ENCODE results near the gene PPIB.
A peak's percentile ranks its signal among the peaks of the same experiment; 100 is the strongest.

The PPIB gene

DNA sequence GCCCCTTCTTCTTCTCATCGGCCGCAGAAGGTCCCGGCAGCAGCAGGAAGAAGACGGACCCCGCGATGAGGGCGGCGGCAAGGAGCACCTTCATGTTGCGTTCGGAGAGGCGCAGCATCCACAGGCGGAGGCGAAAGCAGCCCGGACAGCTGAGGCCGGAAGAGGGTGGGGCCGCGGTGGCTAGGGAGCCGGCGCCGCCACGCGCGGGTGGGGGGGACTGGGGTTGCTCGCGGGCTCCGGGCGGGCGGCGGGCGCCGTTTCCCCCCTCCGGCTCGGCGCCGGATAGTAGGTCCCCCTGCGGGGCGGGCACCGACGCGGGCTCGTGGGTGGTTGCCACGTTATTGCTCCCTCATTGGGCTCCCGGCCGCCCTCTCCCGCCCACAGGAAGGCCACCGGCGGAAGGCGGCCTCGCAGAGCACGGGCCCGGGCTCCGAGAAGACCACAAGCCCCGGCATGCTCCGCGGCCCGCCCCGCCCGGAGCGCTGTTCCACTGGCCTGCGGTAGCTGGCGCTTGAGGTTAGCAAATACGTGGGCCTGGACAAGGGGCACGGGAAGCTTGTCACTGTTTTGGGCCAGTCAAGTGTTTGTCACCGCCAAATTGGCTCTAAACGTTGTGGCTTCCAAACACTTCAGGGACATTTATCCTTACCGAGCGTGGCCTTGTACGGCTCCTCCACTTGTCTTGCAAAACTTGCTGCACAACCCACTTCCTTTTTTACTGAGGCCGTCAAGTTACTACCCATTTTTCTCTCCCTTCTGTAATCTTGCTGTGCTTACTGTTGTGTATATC, at the start of gene PPIB:
Gene PPIB, minus strand, starts transcription at position 154 of the 790 bp plus-strand sequence. Its CDS starts 36 bp downstream, at position 118.
- peak; percentile 96 for DNase-seq

DNA sequence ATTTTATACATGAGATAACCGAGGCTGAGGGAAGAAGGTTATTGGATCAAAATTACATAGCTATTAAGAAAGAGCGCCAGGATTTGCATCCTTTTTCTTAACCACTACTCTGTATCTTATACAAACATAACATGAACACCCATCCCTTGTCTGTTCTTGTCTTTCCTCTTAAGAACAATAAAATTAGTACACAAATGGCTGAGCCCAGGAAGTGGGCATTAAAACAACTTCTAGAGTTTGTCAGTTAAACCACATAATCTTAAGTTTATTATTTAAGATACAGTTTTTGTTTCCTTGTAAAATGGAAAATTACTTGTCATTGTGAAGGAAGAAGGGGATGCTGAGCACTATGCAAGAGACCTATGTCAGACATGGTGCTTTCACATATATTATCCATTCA, 48.9 kb upstream of the PPIB start:
- no peak for DNase-seq

DNA sequence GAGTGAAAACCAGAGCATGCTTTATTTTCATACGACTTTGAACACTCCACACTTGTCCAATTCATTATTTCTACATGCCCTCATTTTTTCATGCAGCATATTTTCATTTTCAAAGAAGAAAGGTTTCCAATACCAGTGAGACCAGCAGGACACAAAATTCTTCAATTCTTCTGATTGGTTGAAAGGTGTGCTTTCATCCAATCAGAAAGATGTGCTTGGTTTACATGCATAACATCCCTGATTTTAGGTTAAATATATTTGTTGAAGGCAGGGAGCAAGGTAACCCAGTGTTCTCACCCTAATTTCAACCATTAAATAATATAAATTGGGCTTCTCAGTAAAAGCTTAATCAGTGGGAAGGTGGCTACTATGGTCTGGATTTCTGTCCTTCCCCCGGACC, 47.5 kb upstream of the PPIB start:
- DNase-seq, result no peak

DNA sequence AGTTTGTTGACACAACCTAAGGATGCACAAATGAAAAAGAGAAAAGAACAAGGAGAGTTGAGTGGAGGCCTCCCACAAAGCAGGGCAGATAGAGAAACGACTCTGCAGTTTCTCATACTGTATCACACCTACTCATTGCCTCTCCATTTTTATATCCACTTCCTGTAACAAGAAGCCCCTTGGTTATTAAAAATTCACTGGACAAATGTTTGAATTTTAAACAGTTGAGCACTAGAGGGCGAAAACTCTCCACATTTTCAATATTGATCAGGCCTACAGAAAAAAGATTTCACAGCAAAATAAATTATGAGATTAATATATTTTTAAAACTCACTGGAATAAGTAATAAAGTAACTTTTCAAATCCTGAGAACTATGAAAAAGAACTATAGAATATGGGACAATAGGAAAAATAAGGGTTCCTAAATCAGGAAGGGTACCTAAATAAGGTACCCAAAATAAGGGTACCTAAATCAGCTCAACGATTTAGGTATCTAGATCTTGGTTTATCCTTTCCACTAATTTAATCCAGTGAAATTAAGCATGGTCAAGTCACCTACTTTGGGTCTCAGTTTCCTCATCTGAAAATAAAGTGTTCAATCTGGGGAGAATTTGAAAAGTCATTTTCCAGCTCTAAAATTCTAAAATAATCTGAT, 47.0 kb upstream of the PPIB start:
- DNase-seq, result peak; percentile 41

DNA sequence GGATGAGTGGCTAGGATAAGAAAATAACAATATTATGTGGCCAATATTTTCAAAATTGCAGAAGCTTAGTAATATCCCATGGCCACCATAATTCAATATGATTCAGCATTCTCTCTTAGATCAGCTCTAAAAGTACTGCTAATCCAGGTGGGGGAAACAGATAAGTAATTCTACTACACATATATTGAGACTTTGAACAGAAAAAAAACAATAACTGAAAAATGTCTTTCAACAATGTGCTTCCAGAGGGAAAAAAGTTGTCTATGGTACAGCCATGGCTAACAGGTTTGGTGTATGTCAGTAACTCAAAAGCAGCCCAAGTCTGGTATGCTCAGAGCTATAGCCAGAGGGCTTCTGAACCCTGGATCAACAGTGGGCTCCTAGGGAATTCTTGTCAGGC, 42.4 kb upstream of the PPIB start:
- DNase-seq, result no peak

DNA sequence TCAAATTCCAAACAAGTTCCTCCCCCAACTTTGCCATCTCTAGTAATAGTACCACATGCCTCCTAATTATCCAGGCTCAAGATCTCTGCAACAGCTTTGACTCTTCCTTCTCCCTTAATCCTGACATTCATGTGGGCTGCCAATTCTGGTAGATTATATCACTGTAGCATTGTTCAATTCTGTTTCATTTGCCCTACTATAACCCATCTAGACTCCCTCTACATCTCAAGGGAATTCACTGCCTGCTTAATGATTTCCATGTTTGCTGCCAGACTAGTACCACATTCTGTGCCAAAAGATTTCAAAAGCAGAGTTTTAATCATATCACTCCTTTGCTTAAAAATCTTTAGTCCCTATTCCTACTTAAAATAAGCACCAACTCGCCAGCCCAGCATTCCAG, 34.6 kb upstream of the PPIB start:
- no peak for DNase-seq

DNA sequence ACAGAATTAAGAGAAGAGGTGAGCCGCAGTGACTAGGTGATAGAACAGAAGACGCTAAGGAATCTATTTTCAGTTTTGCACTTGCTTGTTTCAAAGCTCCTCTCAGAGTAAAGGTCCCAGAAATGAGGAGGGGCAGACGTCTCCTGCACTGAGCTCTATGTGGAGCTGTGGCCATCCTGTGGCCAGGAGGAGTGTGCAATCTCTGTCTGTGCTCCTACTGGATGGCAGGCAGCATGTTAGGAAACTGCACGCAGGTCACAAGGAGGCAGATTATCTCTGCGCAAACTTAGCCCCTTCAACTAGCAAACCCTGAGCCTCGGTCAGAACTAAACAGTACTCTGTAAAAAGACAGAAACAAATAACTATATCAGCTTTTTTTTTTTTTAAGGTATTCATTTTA, 31.1 kb upstream of the PPIB start:
- DNase-seq, result no peak

DNA sequence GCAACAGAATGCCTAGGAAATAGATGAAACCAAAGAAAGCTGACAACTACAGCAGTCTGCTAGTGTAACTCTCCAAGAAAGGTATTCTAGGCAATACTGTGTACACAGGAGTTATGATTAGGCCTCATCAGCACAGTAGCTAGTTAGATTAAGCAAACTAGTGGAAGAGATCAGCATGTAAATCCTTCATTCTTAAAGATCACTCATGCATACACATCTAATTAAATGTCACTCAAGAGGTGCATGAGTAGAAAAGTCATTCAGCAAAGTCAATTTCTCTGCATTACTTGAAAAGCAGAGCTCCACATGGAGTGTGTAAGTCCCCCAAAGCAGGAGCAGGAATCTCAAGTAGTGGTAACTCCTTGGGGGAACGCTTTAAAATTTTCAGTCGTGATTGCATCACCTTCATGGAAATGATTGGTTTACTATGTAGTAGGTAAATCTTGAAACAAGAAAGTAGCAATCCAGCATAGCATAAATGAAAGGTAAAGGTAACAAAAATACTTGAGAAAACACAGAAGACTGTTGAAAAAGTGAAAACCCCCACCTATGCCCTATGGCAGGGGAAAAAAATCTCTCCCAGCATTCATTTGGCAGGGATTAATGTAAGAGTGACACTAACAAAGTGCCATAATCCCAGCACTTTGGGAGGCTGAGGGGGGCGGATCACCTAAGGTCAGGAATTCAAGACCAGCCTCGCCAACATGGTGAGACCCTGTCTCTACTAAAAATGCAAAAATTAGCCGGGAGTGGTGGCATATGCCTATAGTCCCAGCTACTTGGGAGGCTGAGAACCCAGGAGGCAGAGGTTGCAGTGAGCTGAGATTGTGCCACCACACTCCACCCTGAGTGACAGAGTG, 29.4 kb upstream of the PPIB start:
- no peak for DNase-seq

DNA sequence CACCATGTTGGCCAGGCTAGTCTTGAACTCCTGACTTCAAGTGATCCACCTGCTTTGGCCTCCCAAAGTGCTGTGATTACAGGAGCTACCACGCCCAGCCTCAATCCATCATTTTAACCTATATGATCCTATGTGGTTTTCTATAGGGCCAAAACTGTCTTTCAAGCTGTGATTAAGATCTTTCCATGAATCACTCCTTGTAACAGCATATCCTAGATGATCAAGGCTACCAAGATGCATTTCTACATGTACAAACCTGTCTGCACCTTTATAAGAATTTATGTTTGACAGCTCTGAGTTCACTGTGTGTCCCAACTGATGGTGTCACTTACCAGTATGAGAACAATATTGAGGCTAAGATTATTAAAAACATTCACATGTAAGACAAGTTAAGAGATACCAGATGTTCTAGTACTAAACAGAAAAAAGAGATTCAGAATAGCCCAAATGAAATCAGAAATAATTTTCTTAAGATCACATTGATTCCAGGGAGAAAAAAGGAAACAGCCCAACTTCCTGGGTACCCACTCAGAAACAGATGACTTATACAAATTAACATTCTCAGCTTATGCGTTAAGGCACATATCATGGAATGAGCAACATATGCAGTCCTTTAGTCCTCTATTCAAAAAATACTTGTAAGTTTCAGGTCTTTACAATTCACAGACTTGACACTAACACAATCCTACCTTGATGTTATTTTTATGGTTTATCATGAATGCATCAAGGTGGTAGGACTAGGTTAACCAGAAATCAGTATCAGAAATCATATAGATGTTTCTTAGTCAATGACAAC, 24.8 kb upstream of the PPIB start:
- no peak for DNase-seq

DNA sequence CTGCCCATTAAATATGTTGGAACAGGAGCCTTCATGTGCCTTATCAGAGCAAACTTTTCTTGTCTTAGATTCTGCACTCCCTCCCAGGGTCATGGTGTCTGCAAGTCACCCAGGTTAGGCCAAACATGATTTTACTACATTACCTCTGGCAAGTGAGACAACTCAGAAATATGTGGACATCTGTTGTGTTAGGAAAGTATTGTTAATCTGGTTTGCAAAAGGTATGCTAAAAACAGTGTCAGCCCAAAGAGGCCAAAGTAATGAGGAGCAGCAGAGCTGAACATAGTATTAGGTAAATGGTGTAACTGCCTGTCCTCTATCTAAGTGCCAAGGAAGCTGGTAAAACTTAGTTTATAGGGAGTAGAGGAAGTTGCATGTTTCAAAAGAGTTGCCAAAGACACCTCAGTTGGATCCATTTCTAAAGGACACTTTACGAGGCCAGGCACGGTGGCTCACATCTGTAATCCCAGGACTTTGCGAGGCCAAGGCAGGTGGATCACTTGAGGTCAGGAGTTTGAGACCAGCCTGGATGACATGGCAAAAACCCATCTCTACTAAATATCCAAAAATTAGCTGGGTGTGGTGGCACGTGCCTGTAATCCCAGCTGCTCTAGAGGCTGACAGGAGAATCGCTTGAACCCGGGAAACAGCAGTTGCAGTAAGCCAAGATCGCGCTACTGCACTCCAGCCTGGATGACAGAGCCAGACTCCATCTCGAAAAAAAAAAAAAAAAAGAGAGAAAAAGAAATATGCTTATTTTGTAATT, 22.5 kb upstream of the PPIB start:
- DNase-seq, result no peak

DNA sequence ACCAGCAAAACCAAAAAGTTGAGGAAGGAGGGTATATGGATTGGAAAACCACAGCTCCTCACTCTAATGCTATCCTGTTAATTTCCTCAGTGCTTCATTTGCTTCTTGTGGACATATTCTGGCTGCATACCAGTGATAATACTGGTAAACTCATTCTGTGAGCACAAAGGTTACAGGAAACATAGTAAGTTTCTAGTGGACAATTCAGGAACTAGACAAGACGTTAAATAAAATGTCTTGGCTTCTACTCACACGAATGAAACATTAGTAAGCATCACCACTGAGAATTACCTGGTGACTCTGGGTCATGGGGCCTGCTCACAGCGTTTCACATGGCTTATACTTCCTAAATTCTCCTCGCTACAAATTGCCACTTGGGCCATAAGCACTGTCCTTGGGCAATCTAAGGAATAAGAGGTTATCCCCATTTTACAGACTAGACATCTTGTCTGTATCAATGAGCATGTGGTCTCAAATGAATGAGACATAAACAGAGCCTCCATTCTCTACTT, 20.1 kb upstream of the PPIB start:
- DNase-seq, result no peak

DNA sequence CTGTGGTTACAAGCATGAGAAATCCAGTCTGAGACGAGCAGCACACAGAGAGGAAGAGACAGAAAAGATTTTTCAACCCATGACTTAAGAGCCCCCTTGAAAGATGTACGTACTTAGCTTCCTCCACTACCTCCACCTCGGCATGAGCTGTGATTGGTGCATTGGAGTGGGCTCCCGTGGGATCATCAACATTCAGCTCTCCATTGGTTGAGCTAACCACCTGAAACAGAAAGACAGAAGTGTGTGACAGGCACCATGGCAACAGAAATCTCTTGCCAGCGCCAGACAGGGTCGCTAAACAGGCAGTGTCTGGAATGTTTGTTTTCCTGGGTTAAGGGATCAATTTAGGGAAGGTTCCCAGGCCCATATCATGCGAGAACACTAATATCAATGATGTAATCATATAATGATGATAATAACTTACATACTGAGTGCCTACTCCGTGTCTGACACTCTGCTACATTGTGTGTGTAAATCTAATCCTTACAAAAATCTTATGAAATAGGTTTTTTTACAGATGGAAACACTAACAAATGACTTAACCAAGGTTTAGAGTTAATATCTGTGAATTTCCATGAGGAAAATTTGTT, 17.5 kb upstream of the PPIB start:
- DNase-seq, result no peak

DNA sequence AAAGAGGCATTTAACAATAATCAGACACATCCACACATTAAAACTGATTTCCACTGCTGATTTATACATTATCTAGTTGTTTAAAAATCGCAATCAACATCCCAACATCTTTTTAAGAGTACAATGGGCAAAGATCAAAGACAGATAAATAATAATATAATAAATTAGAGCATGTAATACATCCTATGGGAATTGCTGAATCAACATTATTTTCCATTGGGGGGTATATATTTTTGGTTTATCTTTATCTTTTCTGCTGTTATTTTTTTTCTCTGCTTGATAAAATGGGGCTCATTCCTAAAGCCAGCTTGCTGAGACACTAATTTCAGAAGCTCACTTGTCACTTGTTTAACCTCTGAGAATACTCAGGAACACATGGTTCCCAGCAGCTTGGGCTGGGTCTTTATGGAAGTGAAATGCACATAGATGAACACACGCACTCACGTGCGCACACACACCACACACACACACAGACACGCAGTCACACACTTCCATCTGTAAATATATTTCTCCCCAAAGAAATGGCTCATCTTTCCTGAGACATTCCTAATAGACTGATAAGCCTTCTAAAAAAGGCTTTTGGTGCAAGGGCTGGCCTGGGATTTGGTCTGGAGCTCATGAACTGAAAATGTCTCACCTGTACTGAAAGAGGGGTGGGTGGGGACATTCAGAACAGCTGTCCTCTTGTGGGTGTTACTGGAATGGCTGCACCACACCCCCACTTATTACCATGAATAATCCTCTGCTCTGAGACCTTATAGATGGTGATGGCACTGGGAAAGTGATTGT, 3.5 kb upstream of the PPIB start:
- DNase-seq, result no peak

DNA sequence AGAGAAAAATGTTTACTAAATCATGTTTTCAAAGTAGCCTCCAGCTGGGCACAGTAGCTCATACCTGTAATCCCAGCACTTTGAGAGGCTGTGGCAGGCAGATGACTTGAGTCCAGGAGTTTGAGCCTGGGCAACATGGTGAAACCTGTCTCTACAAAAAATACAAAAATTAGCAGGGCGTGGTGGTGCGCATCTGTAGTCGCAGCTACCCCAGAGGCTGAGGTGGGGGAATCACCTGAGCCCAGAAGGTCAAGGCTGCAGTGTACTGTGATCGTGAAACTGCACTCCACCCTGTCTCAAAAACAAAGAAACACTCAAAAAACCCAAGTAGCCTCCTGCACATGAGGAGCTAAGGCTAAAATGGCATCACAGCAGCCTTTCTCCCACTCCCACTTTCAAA, 1.6 kb upstream of the PPIB start:
- DNase-seq, result no peak

DNA sequence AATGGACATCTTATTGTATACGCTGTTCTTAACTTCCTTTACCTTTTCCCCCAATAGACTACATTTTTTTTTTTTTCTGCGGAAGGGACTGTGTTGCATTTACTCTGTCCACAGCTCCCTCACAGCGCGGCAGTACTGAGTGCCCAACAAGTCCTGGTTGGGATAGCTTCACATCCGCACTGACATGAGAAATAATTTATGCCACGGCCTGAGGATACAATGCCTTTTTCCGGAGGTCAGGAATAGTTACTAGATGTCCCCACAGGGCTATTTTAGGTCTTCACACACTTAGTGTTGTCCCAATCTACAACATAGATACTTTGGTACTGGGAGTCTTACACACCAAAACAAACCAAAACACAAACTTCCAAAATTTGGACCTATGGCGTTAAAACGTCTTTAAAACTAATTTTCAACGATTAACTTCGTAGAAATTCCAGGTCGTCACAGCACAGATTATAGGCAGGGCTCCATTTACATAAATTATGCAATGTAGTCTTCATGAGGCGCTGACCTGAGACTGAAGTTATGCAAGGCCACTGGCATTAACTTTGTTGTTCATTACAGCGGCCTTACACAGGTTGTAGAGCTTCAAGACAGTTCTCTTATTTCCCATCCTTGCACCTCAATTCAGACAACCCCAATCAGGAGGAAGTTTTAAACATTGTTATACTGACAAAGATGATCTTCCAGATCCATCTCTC, 989 bp upstream of the PPIB start:
- DNase-seq, result peak; percentile 70

DNA sequence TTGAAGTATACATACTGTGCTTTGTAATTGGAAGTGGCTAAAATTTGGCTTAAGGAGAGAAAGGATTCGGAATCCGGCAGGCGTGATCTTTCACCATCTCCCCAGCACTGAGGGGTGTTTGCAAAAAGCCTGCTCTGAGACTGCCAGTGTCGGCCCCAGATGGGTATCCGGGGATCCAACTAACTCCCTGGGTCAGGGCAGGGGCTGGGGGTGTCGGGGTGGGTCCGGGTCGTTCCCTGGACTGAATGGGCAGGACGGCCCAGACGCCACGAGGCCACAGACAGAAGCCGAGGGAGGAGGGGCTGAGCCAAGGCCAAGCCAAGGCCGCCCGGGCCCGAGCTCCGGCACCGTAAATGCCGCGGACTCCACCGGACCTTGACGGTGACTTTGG, 349 bp downstream of the PPIB start:
- DNase-seq, result no peak

DNA sequence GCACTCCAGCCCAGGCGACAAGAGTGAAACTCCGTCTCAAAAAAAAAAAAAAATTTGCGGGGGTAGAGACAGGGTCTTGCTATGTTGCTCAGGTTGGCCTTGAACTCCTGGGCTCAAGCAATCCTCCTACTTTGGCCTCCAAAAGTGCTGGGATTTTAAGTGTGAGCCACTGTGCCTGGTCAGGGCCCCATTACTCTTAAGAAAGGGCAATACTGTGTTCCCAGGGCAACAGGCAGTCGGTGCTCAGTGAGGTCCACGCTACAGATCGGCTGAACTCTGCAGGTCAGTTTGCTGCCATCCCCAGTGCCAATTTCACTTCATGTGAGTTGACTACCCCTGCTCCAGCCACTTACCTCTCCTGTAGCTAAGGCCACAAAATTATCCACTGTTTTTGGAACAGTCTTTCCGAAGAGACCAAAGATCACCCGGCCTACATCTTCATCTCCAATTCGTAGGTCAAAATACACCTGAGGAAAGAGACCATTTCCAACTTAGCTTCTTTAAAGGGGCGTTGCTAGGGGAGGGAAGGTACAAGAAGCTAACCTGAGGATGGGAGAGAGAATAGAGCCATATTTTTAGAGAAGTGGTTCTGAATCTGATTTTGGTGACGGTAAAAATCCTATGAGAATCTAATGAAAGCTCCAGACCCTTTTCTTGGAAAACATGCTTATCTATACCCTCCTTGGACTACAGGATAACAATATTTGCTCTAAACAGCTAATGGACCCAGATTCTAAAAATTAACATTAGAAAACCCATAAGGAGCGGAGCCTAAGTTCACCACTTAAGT, 939 bp downstream of the PPIB start:
- no peak for DNase-seq

DNA sequence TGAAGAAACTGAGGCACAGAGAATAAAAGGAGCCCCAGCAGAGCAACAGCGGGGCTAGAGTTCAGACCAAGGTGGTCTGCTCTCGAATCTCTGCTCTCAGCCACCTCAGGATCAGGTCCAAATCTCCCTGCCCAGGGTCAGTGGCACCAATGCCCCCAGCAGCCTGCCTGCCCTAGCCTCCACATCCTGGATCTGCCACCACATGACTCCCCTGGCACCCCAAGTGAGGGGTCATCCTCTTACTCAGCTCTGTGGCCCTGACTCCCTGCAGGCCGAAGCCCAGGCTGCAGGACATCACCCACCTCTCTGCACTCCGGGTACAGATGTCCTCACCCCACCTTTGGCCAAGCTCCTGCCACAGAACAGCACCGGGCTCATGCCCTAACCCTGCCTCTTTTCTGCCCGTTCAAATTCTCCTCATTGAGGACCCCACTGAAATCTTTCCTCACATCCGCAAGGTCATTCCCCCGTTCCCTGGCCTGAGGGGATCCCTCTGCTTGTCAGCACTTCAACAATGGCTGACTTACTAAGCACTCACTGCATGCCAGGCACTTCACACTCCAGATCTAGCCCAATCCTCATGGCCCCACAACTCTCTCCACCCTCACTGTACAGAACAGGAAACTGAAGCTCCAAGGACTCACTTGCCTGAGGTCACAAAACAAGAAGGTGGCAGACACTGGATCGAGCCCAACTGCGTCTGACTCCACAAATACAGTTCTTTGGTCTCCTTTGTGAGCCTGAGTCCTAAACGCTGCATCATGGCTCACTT, 4.3 kb downstream of the PPIB start:
- DNase-seq, result no peak
